Activated naive CD4-positive, alpha-beta T cell treated with anti-CD3 and anti-CD28 coated beads, Interleukin-2, amount 50 U/mL, for 24 hours (primary cell): ENCODE measurements around the gene LRRC72.

Experiments used
- H3K27ac Mint-ChIP-seq: one replicate; pipeline ENCODE4 v1.8.0; 2021; ENCODE audit warnings: mild to moderate bottlenecking, mixed read lengths
- H3K27me3 Mint-ChIP-seq: one replicate; pipeline ENCODE4 v1.8.0; 2021; ENCODE audit warnings: mixed read lengths
- H3K36me3 Mint-ChIP-seq: one replicate; pipeline ENCODE4 v1.8.0; 2021; ENCODE audit warnings: mixed read lengths
- H3K4me1 Mint-ChIP-seq: one replicate; pipeline ENCODE4 v1.8.0; 2021; ENCODE audit warnings: mixed read lengths
- H3K4me3 Mint-ChIP-seq: one replicate; pipeline ENCODE4 v1.8.0; 2021; ENCODE audit warnings: mild to moderate bottlenecking, mixed read lengths
- H3K9me3 Mint-ChIP-seq: one replicate; pipeline ENCODE4 v1.8.0; 2021; ENCODE audit warnings: mixed read lengths

Gene LRRC72

GRCh38 chr7:16616122-16616521, 89.5 kb downstream of the LRRC72 start:
- Mint-ChIP-seq H3K27me3 (no peaks in the 10 kb centered on the region), H3K4me3 (no peak overlapping the region), H3K9me3 (no peaks in the 10 kb centered on the region), H3K27ac (no peak overlapping the region), H3K4me1 (peaks cover 27% of the 10 kb centered on the region), H3K36me3 (peaks cover 14% of the 10 kb centered on the region)

GRCh38 chr7:16616542-16616941, 89.9 kb downstream of the LRRC72 start:
- H3K9me3 Mint-ChIP-seq = no peaks in the 10 kb centered on the region
- H3K4me1 Mint-ChIP-seq = peaks cover 27% of the 10 kb centered on the region
- no peak overlapping the region for H3K4me3 Mint-ChIP-seq
- H3K27me3 Mint-ChIP-seq = no peaks in the 10 kb centered on the region
- peaks cover 14% of the 10 kb centered on the region for H3K36me3 Mint-ChIP-seq
- H3K27ac Mint-ChIP-seq = no peak overlapping the region

- Mint-ChIP-seq H3K4me1 (peaks cover 26% of the 10 kb centered on the region), H3K9me3 (no peaks in the 10 kb centered on the region), H3K36me3 (peaks cover 16% of the 10 kb centered on the region), H3K4me3 (peak overlapping the region; percentile 48), H3K27ac (peak overlapping the region; percentile 92), H3K27me3 (no peaks in the 10 kb centered on the region)
These were observed 93.4 kb downstream of the LRRC72 start for GRCh38 chr7:16619979-16620408.

- no peak overlapping the region for H3K4me3 Mint-ChIP-seq
- no peaks in the 10 kb centered on the region for H3K27me3 Mint-ChIP-seq
- no peak overlapping the region for H3K27ac Mint-ChIP-seq
- H3K9me3 Mint-ChIP-seq = no peaks in the 10 kb centered on the region
- peaks cover 4% of the 10 kb centered on the region for H3K4me1 Mint-ChIP-seq
- H3K36me3 Mint-ChIP-seq = peaks cover 12% of the 10 kb centered on the region
These were observed 99.8 kb downstream of the LRRC72 start for GRCh38 chr7:16626388-16626787.

GRCh38 chr7:16627236-16627635, 100.6 kb downstream of the LRRC72 start:
- peaks cover 13% of the 10 kb centered on the region for H3K36me3 Mint-ChIP-seq
- no peaks in the 10 kb centered on the region for H3K27me3 Mint-ChIP-seq
- no peak overlapping the region for H3K27ac Mint-ChIP-seq
- H3K4me3 Mint-ChIP-seq = no peak overlapping the region
- H3K4me1 Mint-ChIP-seq = peaks cover 4% of the 10 kb centered on the region
- H3K9me3 Mint-ChIP-seq = no peaks in the 10 kb centered on the region

GRCh38 chr7:16630654-16631053, 104.0 kb downstream of the LRRC72 start:
- Mint-ChIP-seq H3K27ac (no peak overlapping the region), H3K27me3 (no peaks in the 10 kb centered on the region), H3K4me3 (no peak overlapping the region), H3K9me3 (no peaks in the 10 kb centered on the region), H3K4me1 (peaks cover 3% of the 10 kb centered on the region), H3K36me3 (peaks cover 19% of the 10 kb centered on the region)
